ENCODE measurements around the gene NTSR2.

The NTSR2 gene

DNA sequence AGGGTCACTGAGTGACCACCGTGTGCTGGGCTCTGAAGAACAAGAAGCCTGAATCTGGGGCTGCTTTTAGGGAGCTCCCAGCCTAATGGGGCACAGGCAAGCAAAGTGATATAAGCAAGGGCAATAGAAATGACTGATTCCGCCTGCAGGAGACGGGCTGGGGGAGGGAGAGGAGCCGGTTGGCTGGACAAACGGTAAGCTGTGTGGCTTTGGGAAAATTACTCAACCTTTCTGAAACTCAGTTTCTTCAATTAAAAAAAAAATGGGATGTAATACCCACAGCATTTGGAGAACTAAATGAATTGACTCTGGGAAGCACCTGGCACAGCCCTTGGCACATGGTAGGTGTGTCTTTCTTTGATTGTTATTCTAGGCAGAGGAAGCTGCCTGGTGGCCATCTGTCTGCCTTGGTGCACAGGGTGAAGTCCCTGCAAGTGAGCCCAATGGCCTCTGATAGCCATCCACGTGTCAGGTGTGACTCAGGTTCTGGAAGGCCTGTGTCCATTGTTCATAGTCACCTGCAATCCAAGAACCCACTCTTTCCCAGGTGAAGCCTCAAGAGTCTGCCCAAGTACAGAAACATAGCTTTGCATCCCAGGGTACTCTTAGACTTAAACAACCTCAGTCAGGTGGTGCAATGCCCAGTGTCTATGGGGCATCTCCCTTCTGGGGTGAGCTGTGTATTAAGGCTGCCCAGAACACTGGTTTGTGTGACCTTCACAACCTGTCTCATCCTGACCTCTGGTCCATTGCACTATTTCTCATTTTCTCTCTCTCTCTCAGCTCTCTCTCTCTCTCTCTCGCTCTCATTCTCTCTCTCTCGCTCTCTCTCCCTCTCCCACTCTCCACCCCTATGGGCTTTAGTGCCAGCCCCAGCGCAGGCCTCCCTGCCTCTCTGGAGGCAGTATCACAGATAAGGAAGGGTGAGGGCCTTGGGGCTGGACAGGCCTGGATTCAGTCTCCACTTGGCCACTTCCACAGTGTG lies 30.0 kb upstream of the NTSR2 start:
- no peak for DNase-seq (ENCODE audit: low read depth)

DNA sequence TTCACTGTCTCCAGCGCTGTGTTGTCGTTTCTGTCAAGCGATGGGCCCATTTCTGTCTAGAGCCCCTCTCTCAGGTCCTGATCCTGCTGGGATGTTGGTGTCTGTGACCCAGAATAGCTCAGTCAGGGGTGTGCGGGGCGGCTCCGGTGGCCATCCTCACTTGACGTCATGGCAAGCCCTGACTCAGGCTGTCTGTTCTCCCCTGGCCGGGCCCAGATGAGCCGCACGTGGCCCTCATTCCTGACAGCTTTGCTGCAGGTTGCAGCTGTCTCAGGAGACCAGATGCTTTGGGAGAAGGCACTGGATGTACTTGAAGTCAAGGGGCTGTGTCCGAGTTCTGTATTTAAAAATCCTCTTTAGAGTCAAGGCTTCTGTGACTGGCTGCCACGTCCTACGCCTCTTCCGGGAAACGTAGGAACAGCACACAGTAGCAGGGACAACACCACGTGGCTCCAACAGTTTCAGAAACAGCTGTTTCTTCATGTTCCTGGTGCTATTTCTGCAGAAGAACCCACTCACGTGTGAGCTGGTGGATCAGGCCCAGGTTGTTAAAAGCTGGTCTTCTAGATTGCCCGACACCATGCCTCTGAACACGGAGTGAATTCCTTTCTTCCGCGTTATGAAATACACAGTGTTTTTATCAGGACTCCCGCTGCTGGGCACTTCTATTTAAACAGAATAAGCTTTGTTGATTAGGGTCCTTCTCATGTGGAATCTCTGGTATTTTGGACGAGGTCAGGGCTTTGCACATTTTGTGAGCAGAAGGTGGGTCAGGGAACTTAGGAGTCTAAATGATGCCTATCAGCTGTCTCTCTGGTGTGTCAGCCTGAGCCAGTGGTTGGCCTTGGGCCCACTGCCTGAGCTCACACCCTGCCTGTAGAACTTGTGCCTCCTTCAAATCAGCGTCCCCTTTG lies 28.3 kb upstream of the NTSR2 start:
- DNase-seq (ENCODE audit: low read depth) = no peak

DNA sequence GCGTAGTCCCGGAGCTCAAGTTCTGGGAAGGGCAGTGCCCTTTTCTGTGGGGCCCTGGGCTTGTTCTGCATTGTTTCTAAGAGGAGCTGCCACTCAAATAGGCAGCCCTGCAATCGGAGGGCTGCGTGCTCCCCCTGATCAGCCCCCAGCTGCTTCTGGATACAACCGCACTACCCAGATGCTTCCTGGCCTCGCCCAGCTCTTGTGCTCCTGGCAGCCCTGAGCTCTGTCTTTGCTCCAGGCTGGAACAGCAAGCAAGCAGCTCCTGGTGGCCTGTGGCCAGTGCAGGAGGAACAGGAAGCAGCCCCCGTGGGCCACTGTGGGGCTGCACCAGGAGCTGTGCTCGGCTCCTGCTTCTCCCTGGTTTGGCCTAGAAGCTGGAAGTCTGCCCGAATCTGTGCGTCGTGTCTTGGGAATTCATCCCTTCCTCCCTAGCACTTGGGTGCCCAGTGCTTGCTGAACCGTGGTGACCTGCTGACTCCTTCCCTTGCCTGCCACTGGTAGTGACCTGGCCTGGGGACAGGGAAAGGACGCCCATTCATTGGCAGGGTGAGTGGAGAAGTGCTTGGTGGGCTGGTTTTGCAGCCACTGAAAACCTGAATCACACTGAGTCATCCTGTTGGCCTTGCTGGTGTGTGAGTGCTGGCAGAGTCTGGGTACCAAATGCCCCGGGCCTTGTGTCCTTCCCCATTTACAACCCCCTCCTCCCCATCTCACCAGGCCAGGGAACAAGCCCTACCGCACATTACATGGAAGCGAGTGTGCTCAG lies 27.3 kb upstream of the NTSR2 start:
- DNase-seq (ENCODE audit: low read depth) = no peak

DNA sequence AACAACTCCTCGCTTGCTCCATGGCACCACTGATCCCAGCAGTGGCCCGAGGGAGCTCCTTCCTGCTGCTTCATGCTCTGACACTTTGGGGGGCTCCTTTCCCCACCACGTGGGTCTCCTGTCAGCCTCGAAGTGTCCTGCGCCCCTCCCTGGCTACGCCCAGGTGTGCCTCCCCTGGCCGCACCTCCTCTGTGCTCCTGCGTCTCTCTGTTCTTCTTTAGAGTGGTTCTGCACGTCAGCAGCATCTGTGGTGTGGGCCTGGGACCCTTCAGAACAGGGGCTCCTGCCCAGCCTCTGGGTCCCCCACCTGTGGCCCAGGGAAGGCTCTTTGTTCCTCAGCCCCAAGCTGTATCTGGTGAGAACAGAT lies 26.7 kb upstream of the NTSR2 start:
- no peak for DNase-seq (ENCODE audit: low read depth)

DNA sequence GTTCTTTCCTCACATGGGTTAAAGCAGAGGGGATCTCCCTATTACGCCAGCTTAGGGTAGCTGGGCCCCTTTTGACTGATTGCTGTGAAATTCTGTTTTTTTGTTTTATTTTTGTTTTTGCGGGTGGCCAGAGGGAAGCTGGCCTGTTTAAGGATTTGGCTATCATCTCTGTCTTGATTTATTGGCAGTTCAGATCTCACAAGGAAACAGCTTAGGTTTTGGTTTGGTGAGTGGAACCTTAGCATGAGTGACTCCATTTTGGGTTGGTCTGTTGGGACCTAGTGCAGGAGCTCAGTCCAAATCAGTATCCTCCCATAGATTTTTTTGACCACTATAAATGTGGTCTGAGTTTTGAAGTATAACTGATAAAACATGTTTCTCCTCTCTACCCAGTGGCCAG lies 25.6 kb upstream of the NTSR2 start:
- no peak for DNase-seq (ENCODE audit: low read depth)

DNA sequence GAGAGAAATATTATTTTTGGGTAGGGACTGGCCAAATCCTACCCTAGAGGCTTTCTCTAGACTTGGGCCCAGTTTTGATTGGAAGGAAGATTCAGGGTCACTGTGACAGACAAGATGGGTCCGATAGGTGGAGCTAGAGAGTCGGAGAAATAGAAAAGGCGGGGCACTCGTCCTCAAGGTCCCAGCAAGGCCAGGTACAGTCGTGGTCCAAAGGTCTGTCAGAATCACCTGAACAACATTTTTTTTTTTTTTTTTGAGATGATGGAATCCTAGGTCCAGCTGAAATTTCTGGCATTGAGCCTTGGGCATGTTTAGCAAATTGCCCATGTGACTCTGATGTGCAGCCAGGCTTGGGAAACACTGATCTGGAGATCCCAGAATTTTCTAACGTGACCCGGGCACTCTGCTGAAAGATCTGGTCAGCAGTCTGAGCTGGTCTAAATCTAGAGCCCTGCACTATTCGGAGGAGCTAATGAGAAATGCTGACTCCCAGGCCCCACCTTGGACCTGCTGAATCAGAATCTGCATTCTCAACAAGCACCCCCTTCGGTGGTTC lies 23.0 kb upstream of the NTSR2 start:
- peak; percentile 44 for DNase-seq (ENCODE audit: low read depth)

DNA sequence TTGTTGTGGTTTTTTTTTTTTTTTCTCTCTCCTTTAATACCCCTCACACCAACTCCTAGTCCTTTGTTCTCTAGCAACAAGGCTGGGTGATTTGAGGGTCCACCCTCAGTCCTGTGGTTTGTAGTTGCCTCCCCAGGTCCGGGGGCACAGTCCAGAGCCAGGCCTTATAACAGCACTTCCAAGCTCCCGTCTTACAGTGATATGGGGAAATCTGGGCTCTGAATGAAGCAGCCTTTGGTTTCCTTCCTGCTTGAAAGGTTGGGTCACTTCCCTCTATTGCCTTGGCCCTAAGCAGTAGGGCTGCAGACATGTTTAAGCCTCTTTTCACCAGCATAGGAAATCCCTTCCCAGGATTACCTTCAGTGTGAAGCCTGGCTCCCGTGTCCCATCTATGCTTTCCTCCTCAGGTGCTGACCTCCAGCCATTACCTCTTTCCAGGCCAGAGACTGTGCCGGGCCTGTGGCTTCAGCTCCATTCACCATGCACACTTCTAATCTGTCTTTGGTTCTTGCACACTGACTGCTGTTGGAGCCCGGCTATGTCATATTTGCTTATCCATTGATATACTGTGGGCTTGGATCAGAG lies 21.2 kb upstream of the NTSR2 start:
- no peak for DNase-seq (ENCODE audit: low read depth)

DNA sequence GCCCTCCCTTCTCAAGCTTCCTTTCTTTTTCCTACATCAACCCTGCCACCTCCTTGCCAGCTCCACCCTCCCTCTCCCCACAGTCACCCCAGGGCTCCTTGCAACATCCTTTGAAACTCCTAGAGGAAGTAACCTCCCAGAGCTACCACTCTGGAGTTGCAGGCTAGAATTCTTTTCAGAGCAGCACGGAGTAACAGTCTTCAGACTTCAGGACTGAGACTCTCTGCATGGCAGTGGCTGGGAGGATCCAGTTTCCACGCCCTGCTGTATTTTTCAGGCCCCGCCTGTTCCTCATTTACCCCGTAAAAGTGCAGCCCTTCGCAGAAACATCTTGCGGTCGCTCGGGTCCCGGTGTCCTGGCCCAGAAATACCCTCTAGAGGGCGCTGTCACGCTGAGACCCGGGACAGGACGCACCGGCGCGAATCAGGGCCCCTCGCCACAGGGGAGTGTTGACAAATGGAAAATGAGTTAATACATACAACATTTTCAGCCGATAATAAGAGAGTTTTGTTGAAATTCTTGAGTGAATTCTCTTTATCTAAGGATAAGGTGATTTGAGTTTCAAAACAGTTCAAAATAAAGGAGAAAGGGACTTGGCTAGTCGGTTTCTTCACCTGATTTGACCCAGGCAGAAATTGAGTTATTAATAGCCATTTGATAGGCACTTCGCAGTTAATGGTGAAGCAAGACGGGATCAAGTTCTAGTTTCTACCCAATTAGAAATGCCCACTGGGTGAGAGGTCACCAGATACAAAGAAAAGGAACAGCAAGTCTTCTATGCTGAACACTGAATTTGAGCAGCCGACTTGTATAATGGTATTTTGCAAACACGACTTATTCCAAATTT lies 18.5 kb upstream of the NTSR2 start:
- DNase-seq (ENCODE audit: low read depth) = peak; percentile 77

DNA sequence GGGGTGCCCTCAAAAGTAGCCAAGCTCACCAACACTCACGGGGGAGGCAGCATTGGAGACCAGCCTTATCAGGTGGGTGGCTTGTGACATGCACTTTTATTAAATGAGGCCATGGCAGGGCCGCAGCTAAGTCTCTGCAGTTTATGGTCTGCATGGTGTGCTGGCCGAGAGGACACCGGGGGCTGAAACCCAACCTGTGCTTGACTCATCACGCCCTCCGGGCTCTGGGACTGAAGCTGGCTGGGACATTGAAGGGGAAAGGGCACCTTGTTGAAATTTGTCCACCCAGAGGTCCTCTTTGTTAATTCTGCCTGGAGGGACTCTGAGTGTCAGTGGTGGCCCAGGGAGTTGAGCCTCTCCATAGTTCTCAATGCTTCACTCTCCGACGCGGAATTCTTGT lies 17.7 kb upstream of the NTSR2 start:
- DNase-seq (ENCODE audit: low read depth) = no peak

DNA sequence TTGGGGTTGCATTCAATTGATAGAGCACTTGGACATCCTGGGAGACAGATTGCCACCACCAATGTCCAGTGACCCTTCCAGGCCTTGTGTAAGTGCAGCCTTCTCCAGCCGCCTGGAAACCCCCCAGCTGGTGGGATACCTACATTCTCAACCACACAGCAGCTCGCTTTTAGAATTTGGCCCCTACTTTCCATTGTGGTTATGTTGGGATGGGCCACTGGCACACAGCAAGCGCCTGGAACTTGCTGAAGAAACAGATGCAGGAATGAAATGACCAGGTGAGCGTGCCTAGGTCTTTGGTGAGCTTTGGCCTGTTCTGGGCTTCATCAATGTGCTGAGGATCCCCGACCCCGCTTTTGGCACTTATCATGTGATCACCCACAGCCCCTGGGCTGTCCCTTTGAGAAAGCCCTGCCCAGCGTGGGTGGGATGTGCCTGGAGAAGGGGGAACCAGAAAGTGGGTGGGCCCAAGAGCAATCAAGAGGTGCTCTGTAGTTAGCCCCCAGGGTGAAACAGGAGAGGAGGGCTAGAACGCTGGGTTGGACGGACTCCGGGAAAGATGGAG lies 16.0 kb upstream of the NTSR2 start:
- no peak for DNase-seq (ENCODE audit: low read depth)

DNA sequence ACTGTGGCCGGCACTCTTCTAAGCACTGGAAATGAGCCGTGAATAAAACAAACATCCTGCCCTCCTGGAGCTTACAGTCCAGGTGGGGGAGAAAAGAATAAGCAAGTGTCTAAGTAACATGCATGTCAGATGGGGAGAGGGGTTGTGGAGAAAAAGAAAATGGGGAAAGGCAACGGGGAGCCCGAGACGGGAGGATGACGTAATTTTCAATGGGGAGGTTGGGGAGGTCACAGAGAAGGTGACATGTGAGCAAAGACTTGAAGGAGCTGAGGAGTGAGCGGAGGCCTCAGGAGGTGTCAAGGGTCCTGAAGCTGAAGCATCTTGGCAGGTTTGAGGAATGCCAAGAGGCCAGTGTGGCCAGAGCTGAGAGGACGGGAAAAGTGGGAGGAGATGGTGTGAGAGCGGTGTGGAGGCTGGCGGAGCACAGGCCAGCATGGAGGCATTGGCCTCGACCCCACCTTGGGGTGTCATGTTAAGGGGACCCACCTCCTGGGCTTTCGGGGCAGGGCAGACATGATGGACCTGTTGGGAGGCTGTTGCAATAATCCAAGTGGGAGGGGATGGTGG lies 15.0 kb upstream of the NTSR2 start:
- no peak for DNase-seq (ENCODE audit: low read depth)

DNA sequence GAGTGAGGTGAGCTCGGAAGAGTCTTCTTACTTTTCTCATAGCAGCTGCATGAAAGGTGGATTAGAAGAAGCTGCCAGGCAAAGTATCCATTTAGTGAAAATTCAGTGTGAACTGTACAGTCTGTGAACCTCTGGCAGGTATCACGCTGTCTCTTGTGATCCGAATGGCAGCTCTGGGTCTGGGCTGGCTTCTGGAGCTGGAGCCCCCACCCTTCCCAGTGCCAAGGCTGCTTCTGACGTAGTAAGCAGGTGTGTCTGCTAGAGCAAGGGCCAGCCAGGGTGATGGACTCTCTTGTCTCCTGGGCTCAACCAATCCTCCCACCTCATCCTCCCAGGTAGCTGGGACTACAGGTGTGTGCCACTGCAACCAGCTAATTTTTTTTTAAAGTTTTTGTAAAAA lies 14.0 kb upstream of the NTSR2 start:
- no peak for DNase-seq (ENCODE audit: low read depth)

DNA sequence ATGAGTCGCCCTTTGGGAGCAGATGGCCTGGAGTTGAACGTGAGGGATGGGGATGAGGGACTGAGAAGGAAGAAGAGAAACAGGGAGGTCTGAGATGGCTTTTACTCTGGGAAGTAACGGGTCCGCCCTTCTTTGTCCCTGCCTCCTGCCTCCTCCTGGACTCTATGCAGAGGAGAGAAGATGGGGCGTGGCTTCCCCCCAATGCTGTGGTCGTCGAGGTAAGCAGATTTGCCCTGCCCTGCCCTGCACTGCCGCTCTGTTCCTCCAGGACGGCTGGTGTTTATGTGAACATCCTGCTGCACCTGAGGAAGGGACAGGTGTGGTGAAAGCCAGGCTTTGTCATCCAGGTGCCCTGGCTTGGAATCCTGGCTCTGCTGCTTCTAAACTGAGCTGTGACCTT lies 13.5 kb upstream of the NTSR2 start:
- no peak for DNase-seq (ENCODE audit: low read depth)

DNA sequence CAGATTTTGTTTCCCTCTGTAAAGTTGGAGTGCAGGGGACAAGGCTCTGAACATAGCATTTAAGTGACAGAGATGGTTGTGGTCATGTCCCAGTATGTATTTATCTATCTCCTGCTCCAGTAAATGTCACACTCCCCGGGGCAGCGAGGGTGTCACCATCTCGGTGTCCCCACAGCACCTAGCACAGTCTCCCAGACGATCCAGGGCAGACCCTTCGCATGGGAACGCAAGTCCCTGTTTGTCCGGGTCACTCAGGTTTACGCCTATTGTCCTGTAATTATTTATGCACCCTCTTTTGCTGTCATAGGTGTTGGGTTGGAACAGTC lies 12.6 kb upstream of the NTSR2 start:
- DNase-seq (ENCODE audit: low read depth) = no peak

DNA sequence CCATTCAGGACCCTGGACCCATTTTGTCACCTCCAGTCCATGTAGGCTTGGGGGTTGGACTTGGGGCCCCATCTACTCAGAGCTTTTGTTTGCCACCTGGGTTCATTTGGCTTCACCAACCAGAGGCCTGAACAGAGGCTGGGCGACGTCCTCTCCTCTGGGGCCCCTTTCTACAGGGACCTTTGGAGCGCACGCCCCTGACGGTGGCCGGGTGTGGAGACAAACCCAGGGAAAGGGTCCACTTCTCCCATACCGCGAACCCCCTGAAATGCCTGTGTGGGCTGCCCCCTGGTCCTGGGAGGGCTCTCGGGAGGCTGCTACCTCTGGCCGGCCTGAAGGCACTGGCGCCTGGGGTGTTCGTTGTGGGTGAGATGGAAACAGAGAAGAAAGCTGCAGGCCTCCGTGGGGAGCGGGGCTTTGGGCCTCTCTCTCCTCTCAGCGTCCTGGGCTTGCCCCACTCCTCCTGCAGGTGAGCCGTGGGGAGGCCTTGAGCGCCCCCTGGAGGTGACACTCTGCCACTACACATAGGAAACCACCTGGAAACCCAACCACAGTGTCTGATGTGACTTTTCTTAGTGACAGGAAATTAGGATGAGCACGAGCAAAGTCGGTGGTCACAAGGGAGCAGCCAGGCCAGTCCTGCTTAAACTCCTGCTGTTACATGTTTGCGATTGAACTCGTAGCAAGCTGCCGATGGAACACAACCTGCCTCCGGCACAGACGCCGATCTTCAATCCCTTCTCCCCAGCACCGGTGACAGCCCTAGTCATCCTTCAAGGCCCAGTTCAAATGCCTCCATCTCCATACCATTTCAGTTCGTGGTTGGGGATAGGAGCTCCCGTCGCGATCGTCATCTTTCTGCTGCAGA lies 12.0 kb upstream of the NTSR2 start:
- DNase-seq (ENCODE audit: low read depth) = no peak

DNA sequence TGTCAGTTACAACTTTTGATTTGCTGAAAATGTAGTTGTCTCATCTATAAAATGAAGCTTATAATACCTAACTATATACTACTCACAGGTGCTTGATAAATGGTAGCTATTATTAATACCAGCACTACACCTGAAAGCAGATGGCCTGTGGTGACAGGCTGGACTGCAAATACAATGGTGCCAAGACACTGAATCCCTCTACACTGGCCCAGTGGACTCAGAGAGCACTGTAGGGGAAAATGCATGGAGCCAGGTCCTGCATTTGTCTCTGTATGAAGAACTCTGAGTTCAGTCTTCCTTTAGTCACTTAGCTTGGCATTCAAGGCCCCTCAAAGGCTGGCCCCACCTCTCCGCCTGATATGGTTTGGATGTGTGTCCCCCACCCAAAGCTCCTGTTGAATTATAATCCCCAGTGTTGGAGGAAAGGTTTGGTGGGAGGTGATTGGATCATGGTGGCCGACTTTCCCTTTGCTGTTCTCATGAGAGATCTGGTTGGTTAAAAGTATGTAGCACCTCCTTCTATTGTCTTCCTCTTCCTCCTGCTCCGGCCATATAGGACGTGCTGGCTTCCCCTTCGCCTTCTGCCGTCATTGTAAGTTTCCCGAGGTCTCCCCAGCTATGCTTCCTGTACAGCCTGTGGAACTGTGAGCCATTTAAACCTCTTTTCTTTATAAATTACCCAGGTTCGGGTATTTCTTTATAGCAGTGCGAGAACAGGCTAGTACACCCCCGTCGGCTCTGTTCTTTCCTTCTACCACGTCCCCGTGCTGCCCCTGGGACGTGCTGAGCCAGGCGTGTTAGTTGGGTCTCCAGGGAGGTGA lies 11.1 kb upstream of the NTSR2 start:
- DNase-seq (ENCODE audit: low read depth) = no peak

DNA sequence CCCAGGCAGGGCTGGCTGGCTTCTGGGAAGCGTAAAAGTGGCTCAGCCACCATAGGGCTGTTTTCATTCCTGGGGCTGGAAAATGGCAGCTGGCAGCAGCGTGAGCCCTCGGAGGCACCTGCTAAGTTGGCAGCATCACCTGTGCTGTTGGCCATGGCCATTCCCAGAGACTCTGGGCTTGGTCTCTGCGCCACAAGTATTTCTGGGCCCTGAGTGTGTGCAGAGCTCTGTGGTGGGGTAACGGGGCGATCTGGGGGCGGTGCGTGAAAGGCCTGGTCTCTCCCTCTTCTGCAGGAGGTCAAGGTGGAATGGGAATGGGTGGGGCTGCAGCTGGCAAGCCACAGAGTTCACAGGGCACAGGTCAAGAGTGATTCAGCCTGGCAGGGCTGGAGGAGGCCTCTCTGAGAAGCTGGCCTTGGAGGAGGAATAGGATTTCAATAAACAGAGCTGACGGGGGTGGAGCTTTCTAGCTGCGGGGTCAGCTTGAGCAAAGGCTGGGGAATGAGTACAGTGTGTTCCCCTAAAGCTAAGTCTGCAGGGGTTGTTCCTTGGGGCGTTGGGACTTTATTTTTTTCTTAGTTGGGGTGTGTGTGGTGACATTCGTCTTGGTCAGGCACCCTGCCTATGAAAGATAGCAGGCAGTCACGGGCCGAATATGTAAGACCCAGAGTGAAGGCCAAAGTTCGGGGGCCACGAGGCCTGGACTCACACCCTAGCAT lies 10.3 kb upstream of the NTSR2 start:
- DNase-seq (ENCODE audit: low read depth) = no peak

Measured in stimulated activated CD4-positive, alpha-beta T cell treated with anti-CD3 and anti-CD28 coated beads, Interleukin-2, amount 100 ng/mL, for 4 hours (primary cell).